CD4-positive, alpha-beta T cell treated with Interleukin-12 subunit alpha and Interleukin-12 subunit beta, for 1 hour (primary cell): ENCODE results near the gene MPP1.

Experiments
- DNase-seq: peaks from one replicate; pipeline ENCODE4 v3.0.0-alpha.2; 2020

Gene MPP1

DNA sequence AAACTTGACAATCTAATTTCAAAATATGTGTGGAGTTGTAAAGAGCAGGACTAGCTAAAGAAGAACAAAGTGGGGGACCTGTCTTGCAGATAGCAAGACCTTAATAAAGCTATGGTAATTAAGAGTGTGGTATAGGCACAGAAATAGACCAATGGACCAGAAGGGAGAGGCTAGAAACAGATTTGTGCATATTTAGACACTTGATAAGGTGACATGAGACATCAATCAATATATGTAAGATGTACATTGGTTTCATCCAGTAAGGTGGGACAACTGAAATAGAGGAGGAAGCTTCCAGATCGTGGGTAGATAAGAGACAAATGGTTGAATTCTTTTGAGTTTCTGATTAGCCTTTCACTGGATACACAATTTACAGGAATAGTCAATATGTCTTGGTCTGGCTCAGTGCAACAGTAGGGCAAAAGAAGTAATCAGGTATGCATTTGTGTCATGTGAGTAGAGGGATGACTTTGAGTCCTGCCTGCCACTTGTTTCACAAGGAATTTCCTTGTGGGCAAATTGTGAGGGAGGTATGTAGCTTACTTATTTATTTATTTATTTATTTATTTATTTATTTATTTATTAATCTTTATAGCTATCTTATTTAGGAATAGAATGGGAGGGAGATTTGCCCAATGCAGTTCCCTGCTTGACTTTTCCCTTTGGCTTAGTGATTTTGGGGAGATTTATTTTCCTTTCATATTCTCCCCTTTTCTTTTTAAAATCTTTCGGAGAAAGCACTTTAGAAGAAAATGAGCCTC is 7.2 kb upstream of the MPP1 start:
- no peak for DNase-seq

DNA sequence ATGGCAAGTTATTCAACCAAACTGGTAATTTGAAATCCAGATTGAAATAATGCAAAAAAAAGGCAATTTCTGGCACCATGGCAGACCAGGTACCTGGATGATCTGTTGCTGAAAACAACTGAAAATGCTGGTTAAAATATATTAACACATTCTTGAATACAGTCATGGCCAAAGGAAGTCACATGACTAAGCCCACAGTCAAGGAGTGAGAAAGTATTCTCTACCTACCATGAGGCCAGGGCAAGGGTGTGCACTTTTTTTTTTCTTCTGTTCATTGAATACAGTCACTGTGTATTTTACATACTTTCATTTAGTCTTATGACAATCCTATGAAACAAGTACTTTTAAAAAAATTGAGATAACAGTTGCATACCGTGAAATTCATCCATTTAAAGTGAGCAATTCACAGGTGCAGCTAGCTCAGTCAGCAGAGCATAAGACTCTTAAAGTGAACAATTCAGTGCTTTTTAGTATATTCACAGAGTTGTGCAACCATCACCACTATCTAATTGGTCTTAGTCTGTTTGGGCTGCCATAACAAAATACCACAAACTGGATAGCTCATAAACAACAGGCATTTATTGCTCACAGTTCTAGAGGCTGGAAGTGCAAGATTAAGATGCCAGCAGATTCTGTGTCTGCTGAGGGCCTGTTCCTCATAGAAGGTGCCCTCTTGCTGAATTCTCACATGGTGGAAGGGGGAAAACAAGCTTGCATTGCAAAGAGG is 4.8 kb upstream of the MPP1 start:
- DNase-seq, result no peak

GRCh38 chrX:154806837-154807501 is 1.7 kb upstream of the MPP1 start:
- no peak for DNase-seq

- DNase-seq, result no peak
Measured at GRCh38 chrX:154805696-154806091, 409 bp upstream of the MPP1 start.

GRCh38 chrX:154804261-154804956 is 876 bp downstream of the MPP1 start:
- no peak for DNase-seq

DNA sequence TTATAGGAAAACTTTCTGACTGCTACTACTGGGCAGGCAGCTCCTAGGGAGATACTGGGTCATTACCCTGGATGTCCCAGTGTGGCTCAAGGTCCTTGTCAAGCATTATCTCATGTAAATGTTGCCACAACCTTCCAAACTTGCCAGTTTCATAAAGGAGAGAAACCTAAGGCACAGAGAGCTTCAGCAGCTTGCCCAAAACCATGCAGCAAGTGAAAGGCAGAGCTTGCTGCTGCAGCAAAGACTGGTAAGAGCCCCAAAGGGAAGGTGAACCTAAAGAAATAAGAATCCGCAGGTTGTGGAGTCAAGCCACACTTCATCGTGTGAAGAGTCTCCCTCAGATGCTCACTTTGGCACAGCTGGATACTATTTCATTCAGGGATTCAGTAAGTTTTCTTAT is 2.3 kb downstream of the MPP1 start:
- no peak for DNase-seq

DNA sequence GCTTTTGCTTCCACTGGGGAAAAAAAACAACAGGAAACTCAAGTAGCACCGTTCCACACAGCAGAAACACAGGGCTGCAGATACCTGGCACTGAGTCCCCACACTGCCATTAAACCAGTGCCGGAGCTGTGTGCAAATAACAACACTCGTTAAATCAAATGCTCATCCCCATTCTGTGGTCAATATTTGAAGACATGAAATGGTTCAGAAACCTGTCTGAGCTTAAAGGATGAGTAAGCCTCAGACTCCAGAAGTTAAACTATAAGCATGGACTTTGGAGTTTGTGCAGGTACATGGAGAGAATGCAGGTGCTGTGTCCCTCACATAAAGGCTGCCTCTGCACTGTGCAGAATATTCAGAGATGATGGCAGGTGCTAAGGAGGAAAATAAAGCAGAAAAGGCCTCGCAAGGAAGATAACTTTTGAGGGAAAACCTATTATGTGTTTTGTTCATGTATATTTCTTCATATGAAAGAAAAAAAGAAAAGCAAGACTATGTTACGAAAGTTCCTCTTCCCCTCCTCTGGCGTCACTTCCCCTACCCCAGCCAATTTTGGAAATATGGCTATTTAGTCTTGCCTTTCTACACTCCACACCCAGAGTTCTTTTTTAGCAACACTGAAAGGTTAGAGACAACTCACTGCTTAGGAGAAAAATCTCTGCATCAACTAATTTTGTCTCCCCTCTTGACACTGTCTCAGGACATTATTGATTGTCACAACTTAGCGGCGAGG is 4.6 kb downstream of the MPP1 start:
- DNase-seq, result no peak

DNA sequence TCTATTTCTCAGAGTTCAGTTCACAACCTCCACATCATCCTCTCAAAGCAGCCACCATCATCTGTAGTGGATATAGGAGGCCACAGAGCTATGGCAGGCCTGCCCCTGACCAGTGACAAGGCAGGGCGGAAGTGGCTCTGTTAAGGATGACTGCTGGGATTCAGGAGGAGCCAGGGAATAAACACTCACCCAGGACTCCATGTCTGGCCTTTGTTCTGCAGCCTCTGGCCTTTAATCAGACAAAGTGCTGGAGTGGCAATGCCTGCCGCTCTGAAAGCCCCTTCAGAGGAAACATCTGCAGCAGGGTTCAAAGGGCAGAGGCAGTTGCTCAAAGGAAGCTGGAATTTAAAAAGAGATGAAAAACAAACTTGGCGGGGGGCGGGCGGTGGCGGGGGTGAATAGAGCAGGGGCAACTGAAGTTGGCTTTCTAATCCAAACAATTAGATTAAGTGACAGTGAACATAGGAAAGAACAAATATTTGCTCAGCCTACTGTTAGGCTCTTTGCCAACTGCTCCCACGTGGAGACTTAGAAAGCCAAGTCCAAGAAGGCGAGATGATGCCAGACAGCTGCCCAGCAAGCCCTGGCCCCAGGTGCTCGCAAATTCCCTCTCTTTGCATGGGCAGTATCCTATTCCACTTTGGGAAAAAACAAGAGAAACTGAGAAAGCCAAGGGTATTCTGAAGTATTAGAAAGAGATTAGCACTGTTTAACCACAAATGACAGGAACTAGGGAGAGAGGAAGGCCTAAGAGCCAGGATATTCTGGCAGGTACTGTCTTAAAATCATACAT is 5.5 kb downstream of the MPP1 start:
- no peak for DNase-seq

DNA sequence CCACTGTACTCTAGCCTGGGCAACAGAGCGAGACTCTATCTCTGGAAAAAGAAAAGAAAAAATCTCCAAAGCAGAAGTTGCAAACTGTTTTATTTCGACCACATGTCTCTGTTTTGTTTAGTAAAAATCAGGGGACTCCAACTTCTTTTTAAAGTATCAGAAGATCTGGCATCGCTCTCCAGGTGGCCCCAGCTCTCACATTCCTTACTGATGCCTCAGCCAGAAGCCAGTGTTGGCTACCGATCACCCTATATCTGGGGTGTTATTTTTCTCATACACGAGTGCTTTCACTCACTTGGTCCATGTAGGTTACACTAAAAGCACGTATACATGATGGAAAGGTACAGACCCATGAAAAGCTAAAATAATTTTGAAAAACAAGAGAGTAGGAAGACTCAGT is 8.3 kb downstream of the MPP1 start:
- no peak for DNase-seq

- DNase-seq, result no peak
Measured at GRCh38 chrX:154795016-154795415, 10.3 kb downstream of the MPP1 start.

GRCh38 chrX:154793084-154793795 is 12.0 kb downstream of the MPP1 start:
- no peak for DNase-seq

GRCh38 chrX:154791939-154792338 is 13.3 kb downstream of the MPP1 start:
- DNase-seq, result no peak

GRCh38 chrX:154791467-154791866 is 13.8 kb downstream of the MPP1 start:
- no peak for DNase-seq

DNA sequence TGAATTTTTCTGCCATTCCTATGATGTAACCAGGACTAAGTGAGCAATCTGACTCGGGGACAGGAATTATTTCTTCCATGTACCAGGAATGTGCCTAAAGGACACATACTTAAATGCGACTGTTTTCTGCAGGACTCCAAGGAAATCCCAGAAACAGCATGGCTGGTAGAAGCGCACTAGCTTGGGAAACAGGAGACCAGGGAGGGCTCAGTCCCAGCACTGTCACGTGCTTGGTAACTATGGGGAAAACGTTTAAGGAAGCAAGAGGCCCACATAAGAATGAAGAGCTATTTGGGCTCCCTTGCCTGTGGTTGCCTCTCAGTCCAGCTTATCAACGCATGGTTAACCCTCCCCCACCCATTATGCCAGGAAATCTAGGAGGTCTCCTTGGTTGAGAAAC is 19.6 kb downstream of the MPP1 start:
- DNase-seq, result no peak

DNA sequence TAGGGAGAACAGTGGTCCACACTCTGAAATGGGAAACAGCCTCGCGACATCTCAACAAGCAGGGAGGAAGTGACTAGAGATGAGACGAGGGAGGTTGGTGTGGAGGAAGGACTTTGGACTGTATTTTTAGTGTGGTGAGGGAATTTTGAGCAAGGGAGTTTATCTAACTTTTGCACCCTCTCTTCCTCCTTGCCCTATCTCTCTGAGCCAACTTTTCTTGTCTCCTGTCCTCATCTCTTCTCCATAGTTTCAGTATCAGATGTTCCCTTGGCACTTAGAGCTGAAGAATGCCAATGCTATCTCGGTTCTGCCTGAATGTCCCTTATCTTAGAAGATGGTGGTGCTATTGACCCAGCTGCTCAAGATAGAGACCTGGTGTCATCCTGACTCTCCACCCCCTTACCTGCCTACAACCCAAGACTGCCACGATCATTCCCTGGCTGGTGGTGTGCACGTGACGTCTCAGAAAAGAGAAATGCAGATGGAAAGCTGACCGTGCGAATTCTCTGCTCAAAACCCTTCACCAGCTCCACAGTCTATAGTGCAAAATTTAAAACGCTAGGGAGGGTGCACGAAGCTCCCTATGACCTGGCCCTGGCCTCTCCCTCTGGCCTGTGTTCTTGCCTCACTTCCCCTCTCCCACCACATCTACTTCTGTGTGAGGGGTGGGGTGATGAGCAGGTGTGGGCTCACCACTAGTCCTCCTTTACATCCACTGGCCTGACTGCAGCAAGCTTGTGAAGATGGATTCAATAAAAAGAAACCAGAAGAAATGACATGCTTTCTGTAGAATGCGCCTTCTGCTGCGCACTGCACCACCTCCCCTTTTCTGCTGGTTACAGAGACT is 20.9 kb downstream of the MPP1 start:
- no peak for DNase-seq

DNA sequence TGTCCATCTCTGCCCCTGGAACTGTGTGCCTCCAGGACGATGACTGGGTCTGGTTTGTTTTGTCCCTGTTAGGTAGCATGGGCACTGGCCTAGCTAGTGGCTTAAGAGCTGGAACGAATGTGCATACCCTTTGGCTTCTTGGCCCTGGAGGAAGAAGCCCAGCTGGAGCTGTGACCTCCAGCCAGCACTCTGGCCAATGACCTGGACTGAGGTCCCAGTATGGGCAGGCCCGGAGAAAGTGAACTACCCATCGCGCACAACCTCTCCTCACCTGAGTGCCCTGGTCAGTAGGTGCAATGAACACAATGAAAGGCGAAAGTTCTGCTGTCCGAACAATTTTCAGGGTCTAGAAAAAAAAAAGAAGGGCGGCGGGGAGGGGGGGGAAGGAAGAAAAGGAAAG is 24.3 kb downstream of the MPP1 start:
- DNase-seq, result no peak

- DNase-seq, result no peak
Measured at GRCh38 chrX:154779261-154779660, 26.0 kb downstream of the MPP1 start.

DNA sequence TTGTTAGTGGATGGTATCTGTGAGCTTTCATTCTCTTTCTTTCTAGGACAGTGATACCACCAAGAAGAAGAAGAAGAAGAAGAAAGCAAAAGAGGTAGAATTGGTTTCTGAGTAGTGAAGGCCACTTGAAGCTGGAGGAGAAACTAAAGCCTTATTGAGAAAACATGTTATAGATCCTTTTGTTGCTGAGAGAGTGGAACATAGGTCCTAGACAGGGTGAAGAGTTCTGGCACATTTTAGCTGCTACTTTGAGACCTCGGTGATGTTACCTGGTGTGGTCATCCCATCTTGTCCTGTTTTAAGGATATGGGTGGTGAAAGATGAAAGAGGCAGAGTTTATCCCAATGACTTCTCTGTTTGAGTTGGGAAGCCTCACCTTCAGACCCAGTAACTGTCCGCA is 28.5 kb downstream of the MPP1 start:
- DNase-seq, result no peak

- no peak for DNase-seq
Measured at GRCh38 chrX:154775419-154776349, 29.6 kb downstream of the MPP1 start.
